Lower lobe of right lung (tissue), 2 donors: ENCODE data around the gene CHST14. TPM values are rescaled to one million over a fixed set of nuclear protein-coding genes. Genes with fewer than 3 reads are reported as not detected.

Experiments
- ATAC-seq, 2 donors: fragments of 200-7000 bp; cut with Tn5 transposase; one replicate each; pipeline ENCODE4 v1.9.1; 2020 to 2022; ENCODE audit warnings: mild to moderate bottlenecking in 2 of 2, moderate library complexity in 2 of 2
- DNase-seq: peaks from one replicate; pipeline ENCODE4 v3.0.0-alpha.2; 2020
- H3K27ac ChIP-seq: fragments of 200-600 bp; one replicate; pipeline ENCODE4 v1.8.0; 2022
- H3K27me3 ChIP-seq: fragments of 200-600 bp; one replicate; pipeline ENCODE4 v1.8.0; 2022; ENCODE audit warnings: low read depth
- H3K36me3 ChIP-seq: fragments of 200-600 bp; one replicate; pipeline ENCODE4 v1.8.0; 2022; ENCODE audit warnings: mild to moderate bottlenecking
- H3K4me1 ChIP-seq: fragments of 200-600 bp; one replicate; pipeline ENCODE4 v1.8.0; 2022
- H3K4me3 ChIP-seq: fragments of 200-600 bp; one replicate; pipeline ENCODE4 v1.8.0; 2022; ENCODE audit warnings: mild to moderate bottlenecking
- H3K9me3 ChIP-seq: fragments of 200-600 bp; one replicate; pipeline ENCODE4 v1.8.0; 2022
- intact Hi-C: fragments of 100-400 bp; cut with DNase I; formaldehyde crosslinking; loops from one replicate; pipeline ENCODE4 v1.11.0; 2022
- long read RNA-seq: library from polyadenylated mRNA; unstranded; transcript quantifications from one replicate; pipeline ENCODE4 v2.0.0, GENCODE V29; 2021
- total RNA-seq: library from RNA; stranded (reverse); fragmentation: NEBNext Ultra II Directional; extraction: Animal tissue kit (Norgen Biotek cat#: 25700); gene quantifications from one replicate; pipeline ENCODE4 v1.2.1, GENCODE V29; 2021
- TF ChIP-seq, protein P1 (sequence below): fragments of 200-600 bp; IDR thresholded peaks from one replicate; pipeline ENCODE4 v1.8.0; 2022; ENCODE audit warnings: antibody characterized with exemption, mild to moderate bottlenecking
- donor health status: DM: no; HTN: yes; CAD: no; lungs with severe emphysema.

Gene CHST14, protein sequence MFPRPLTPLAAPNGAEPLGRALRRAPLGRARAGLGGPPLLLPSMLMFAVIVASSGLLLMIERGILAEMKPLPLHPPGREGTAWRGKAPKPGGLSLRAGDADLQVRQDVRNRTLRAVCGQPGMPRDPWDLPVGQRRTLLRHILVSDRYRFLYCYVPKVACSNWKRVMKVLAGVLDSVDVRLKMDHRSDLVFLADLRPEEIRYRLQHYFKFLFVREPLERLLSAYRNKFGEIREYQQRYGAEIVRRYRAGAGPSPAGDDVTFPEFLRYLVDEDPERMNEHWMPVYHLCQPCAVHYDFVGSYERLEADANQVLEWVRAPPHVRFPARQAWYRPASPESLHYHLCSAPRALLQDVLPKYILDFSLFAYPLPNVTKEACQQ
- total RNA-seq, result 15.9 TPM
- long read RNA-seq, transcript CHST14-201 (1 exons, 3,574 nt), result major isoform, 22 of 22 reads
- long read RNA-seq, partial matches to known transcripts, result 0 of 22 reads
- long read RNA-seq, other reads (novel, unspliced or antisense), result 0 of 22 reads

DNA sequence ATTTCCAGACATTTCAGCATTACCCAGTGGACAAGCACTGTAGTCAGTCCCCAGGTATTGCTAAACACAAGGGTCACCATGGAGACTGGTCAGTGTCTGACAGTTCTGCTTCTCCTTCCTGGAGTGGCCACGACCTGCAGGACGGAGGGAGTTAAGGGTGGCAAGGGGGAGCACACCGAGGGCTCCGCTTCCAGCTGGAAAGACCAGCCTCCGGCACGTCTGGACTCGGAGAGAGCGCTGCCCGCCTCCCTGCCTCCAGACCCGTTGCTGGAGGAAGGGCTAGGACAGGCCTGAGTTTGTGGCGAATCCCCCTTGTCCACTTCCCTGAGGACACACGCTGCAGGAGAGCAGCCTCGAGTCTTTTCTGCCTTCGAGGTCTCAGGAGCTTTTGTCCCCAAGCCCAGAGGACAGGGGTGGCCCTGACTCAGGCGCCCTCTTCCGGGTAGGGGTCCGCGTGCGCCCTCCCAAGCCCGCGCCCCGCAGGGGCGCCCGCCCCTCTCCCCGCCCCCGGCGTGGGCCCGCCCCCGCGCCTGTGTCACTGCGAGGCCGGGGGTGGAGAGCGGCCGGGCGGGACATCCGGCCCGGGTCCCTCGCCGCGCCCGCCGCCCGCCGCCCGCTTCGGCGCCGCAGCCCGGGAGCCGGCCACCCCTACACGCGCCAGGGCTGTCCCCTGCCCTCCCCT lies at the start of gene CHST14:
Gene CHST14 (plus strand): TSS at position 562 of the 682 bp plus-strand sequence. CDS start 230 bp downstream, outside the sequence.
- peak within 1 kb of the TSS; percentile 96 for H3K4me3 ChIP-seq
- H3K9me3 ChIP-seq, result no peaks in the 10 kb centered on the region
- intact Hi-C loops, result no loop called here
- TF ChIP-seq, protein P1, sequence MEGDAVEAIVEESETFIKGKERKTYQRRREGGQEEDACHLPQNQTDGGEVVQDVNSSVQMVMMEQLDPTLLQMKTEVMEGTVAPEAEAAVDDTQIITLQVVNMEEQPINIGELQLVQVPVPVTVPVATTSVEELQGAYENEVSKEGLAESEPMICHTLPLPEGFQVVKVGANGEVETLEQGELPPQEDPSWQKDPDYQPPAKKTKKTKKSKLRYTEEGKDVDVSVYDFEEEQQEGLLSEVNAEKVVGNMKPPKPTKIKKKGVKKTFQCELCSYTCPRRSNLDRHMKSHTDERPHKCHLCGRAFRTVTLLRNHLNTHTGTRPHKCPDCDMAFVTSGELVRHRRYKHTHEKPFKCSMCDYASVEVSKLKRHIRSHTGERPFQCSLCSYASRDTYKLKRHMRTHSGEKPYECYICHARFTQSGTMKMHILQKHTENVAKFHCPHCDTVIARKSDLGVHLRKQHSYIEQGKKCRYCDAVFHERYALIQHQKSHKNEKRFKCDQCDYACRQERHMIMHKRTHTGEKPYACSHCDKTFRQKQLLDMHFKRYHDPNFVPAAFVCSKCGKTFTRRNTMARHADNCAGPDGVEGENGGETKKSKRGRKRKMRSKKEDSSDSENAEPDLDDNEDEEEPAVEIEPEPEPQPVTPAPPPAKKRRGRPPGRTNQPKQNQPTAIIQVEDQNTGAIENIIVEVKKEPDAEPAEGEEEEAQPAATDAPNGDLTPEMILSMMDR, result no peak
- peaks cover 26% of the 10 kb centered on the region for H3K4me1 ChIP-seq
- ATAC-seq (peak; percentile 87 to 90), DNase-seq (peak; percentile 69)
- H3K27me3 ChIP-seq, result no peaks in the 10 kb centered on the region
- peak within 1 kb of the TSS; percentile 94 for H3K27ac ChIP-seq
- peaks cover 15% of the 10 kb centered on the region for H3K36me3 ChIP-seq

DNA sequence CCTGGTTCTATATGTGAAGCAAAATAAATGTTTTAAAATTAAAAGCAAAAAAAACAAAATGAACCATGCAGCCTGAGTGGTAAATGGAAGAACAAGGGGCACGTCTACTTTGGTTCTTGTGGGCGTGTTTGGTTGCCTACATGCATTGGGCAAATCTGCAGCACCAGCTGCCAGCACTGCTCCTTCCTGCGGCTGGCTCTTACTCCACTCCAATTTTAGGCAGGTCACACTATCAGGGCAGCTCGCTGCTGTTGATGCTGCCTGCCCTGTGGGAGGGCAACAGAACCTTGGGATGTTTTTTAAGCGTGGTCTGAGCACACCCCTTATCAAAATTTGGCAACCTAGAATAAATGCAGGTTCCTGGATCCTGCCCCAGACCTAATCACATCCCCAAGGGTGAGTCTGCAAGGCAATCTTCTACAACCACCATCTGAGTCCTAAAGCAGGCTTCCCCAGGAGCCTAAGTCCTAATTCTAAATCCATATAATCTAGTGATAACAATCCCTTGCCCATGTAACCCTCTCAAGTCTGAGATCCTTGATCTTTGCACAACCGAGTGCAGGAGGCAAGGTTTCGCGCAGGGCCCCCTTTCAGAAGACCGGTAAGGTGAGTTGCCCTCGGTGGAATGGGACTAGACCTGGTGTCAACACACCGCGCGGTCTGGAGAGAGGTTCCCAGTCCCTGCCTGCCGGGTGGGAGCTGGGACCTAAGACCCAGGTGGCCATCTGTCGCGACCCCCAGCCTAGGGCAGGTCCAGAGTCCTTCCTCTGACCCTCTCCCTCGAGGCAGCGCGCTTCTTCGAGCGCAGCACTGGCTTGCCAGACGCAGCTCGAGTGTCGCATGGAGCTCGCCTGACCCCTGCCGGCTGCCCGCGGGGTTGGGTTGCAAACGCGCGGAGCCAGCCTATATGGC lies 49.3 kb upstream of the CHST14 start:
- intact Hi-C loops, result no loop called here
- Histone ChIP-seq H3K27me3 (no peaks in the 10 kb centered on the region), H3K36me3 (peaks cover 20% of the 10 kb centered on the region), H3K9me3 (no peaks in the 10 kb centered on the region), H3K4me3 (no peak overlapping the region), H3K4me1 (peaks cover 24% of the 10 kb centered on the region), H3K27ac (no peak overlapping the region)
- ATAC-seq, result peak; percentile 93 to 97
- peak; percentile 89 for DNase-seq
- TF ChIP-seq, protein P1, result peak; percentile 96

DNA sequence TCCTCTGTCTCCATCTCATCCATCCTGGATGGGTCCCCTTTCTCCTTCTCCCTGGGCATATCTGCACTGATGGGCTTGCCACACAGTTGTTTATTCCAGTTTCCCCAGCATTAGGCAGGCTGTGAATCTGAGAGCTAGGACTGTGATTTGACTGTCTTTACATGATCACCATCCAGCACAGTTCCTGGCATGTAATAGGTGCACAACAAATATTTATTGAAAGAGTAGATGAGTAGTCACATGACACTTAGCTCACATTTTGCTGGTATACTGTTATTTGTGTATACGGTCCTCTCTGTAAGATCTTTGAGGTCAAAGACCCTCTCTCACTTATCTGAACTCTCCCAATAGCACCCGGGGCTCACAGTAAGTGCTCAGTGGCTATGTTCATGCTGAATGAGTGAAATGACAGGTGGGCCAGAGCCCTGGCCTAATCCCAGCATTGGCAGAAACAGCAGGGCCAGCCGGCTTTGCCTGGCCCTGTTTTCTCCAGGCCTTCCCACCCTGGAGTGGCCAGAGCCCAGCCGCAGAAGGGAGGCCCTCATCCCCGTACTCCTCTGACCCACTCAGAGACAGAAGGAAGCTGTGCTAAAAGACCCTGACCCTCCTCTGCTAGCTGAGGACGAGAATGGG lies 46.2 kb upstream of the CHST14 start:
- no peaks in the 10 kb centered on the region for H3K9me3 ChIP-seq
- TF ChIP-seq, protein P1, result no peak
- ATAC-seq (no peak), DNase-seq (no peak)
- H3K36me3 ChIP-seq, result no peaks in the 10 kb centered on the region
- intact Hi-C loops, result no loop called here
- no peak overlapping the region for H3K27ac ChIP-seq
- H3K4me1 ChIP-seq, result peaks cover 24% of the 10 kb centered on the region
- no peak overlapping the region for H3K4me3 ChIP-seq
- no peaks in the 10 kb centered on the region for H3K27me3 ChIP-seq

DNA sequence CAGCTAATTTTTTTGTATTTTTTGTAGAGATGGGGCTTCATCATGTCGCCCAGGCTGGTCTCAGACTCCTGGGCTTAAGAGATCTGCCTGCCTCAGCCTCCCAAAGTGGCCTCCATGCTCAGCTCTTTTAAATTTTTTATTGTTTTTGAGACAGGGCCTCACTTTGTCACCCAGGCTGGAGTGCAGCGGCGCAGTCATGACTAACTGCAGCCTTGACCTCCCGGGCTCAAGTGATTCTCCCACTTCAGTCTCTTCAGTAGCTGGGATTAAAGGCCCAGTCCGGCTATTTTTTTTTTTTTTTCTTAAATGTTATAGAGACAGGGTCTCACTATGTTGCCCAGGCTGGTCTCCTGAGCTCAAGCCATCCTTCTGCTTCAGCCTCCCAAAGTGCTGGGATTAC lies 45.1 kb upstream of the CHST14 start:
- Histone ChIP-seq H3K9me3 (no peaks in the 10 kb centered on the region), H3K4me3 (no peak overlapping the region), H3K36me3 (no peaks in the 10 kb centered on the region), H3K27ac (no peak overlapping the region), H3K4me1 (peaks cover 15% of the 10 kb centered on the region), H3K27me3 (no peaks in the 10 kb centered on the region)
- ATAC-seq (no peak), DNase-seq (no peak)
- intact Hi-C loops, result no loop called here
- TF ChIP-seq, protein P1, result no peak

DNA sequence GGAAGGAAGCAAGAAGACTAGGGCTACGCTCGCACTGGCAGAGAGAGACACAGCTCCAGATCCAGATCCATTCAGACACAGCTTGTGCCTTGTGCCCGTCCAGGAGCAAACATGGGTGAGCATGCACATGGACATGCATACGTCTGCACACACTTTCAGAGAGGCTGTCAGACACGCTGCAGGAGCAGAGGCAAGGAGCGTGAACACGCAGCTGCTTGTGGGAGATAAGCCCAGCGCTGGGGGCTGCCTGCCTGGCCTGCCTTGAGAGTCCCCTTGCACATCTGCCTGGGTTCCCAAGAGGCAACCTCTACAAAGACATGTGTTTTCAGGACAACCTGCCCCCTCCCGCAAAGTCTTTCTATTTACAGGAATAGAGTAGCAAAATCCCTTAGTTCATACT lies 43.6 kb upstream of the CHST14 start:
- H3K27me3 ChIP-seq, result no peaks in the 10 kb centered on the region
- no peak overlapping the region for H3K27ac ChIP-seq
- intact Hi-C loops, result no loop called here
- no peaks in the 10 kb centered on the region for H3K4me1 ChIP-seq
- DNase-seq, result no peak
- no peaks in the 10 kb centered on the region for H3K9me3 ChIP-seq
- no peak overlapping the region for H3K4me3 ChIP-seq
- ATAC-seq, result no peak
- TF ChIP-seq, protein P1, result no peak
- H3K36me3 ChIP-seq, result no peaks in the 10 kb centered on the region
